ENCODE results near the gene CCDC57.

CCDC57 gene

GRCh38 chr17:82127704-82128103, 84.9 kb downstream of the CCDC57 start:
- Histone ChIP-seq H3K9me3 (ENCODE audit: control insufficient read depth in 2 of 2, low read length in 2 of 2) (no peaks in the 10 kb centered on the region), H3K36me3 (ENCODE audit: control insufficient read depth in 2 of 2, insufficient read depth in 2 of 2, low read length in 2 of 2) (peaks cover 0 to 10% of the 10 kb centered on the region in 2 donors), H3K27ac (ENCODE audit: low read length) (no peak overlapping the region), H3K9ac (ENCODE audit: low read length in 2 of 2) (no peak overlapping the region), H3K27me3 (ENCODE audit: control insufficient read depth in 1 of 2, insufficient read depth in 2 of 2, low read length in 2 of 2) (no peaks in the 10 kb centered on the region), H3K4me3 (ENCODE audit: low read length in 2 of 2) (no peak overlapping the region), H3K4me1 (ENCODE audit: control insufficient read depth, insufficient read depth, low read length) (no peaks in the 10 kb centered on the region)

DNA sequence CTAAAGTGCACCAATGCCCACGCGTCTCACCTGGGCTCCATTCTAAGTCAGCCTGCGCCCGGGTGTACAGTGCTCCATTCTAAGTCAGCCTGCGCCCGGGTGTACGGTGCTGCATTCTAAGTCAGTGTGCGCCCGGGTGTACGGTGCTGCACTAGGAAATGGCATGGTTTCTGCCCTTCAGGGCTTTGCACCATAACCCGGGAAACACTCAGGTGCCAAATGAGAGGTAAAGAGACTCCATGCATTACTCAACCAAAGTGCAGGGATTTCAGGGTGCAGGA, 85.4 kb downstream of the CCDC57 start:
- no peak overlapping the region for H3K4me3 ChIP-seq (ENCODE audit: low read length in 2 of 2)
- no peaks in the 10 kb centered on the region for H3K4me1 ChIP-seq (ENCODE audit: control insufficient read depth, insufficient read depth, low read length)
- H3K27me3 ChIP-seq (ENCODE audit: control insufficient read depth in 1 of 2, insufficient read depth in 2 of 2, low read length in 2 of 2): no peaks in the 10 kb centered on the region
- no peaks in the 10 kb centered on the region for H3K9me3 ChIP-seq (ENCODE audit: control insufficient read depth in 2 of 2, low read length in 2 of 2)
- no peak overlapping the region for H3K9ac ChIP-seq (ENCODE audit: low read length in 2 of 2)
- peaks cover 0 to 10% of the 10 kb centered on the region in 2 donors for H3K36me3 ChIP-seq (ENCODE audit: control insufficient read depth in 2 of 2, insufficient read depth in 2 of 2, low read length in 2 of 2)
- no peak overlapping the region for H3K27ac ChIP-seq (ENCODE audit: low read length)

- H3K27ac ChIP-seq (ENCODE audit: low read length): no peak overlapping the region
Observed at GRCh38 chr17:82126556-82127314, 85.9 kb downstream of the CCDC57 start.

GRCh38 chr17:82124101-82124500, 88.5 kb downstream of the CCDC57 start:
- Histone ChIP-seq H3K27ac (ENCODE audit: low read length) (no peak overlapping the region), H3K36me3 (ENCODE audit: control insufficient read depth in 2 of 2, insufficient read depth in 2 of 2, low read length in 2 of 2) (peaks cover 0 to 10% of the 10 kb centered on the region in 2 donors), H3K9me3 (ENCODE audit: control insufficient read depth in 2 of 2, low read length in 2 of 2) (no peaks in the 10 kb centered on the region), H3K27me3 (ENCODE audit: control insufficient read depth in 1 of 2, insufficient read depth in 2 of 2, low read length in 2 of 2) (no peaks in the 10 kb centered on the region), H3K4me3 (ENCODE audit: low read length in 2 of 2) (no peak overlapping the region), H3K4me1 (ENCODE audit: control insufficient read depth, insufficient read depth, low read length) (no peaks in the 10 kb centered on the region), H3K9ac (ENCODE audit: low read length in 2 of 2) (no peak overlapping the region)

More at GRCh38 chr17:82126556-82127314, 85.9 kb downstream of the CCDC57 start:
- H3K36me3 ChIP-seq (ENCODE audit: control insufficient read depth in 2 of 2, insufficient read depth in 2 of 2, low read length in 2 of 2): peaks cover 0 to 10% of the 10 kb centered on the region in 2 donors
- H3K4me1 ChIP-seq (ENCODE audit: control insufficient read depth, insufficient read depth, low read length): no peaks in the 10 kb centered on the region
- no peak overlapping the region for H3K9ac ChIP-seq (ENCODE audit: low read length in 2 of 2)
- no peaks in the 10 kb centered on the region for H3K27me3 ChIP-seq (ENCODE audit: control insufficient read depth in 1 of 2, insufficient read depth in 2 of 2, low read length in 2 of 2)
- H3K9me3 ChIP-seq (ENCODE audit: control insufficient read depth in 2 of 2, low read length in 2 of 2): no peaks in the 10 kb centered on the region
- H3K4me3 ChIP-seq (ENCODE audit: low read length in 2 of 2): no peak overlapping the region

GRCh38 chr17:82121660-82122629, 90.7 kb downstream of the CCDC57 start:
- Histone ChIP-seq H3K9ac (ENCODE audit: low read length in 2 of 2) (no peak overlapping the region), H3K27ac (ENCODE audit: low read length) (no peak overlapping the region), H3K9me3 (ENCODE audit: control insufficient read depth in 2 of 2, low read length in 2 of 2) (no peaks in the 10 kb centered on the region), H3K4me3 (ENCODE audit: low read length in 2 of 2) (no peak overlapping the region), H3K36me3 (ENCODE audit: control insufficient read depth in 2 of 2, insufficient read depth in 2 of 2, low read length in 2 of 2) (peaks cover 0 to 6% of the 10 kb centered on the region in 2 donors), H3K27me3 (ENCODE audit: control insufficient read depth in 1 of 2, insufficient read depth in 2 of 2, low read length in 2 of 2) (no peaks in the 10 kb centered on the region), H3K4me1 (ENCODE audit: control insufficient read depth, insufficient read depth, low read length) (no peaks in the 10 kb centered on the region)

GRCh38 chr17:82121246-82121645, 91.4 kb downstream of the CCDC57 start:
- H3K9me3 ChIP-seq (ENCODE audit: control insufficient read depth in 2 of 2, low read length in 2 of 2): no peaks in the 10 kb centered on the region
- no peak overlapping the region for H3K4me3 ChIP-seq (ENCODE audit: low read length in 2 of 2)
- no peak overlapping the region for H3K9ac ChIP-seq (ENCODE audit: low read length in 2 of 2)
- H3K27ac ChIP-seq (ENCODE audit: low read length): no peak overlapping the region
- H3K4me1 ChIP-seq (ENCODE audit: control insufficient read depth, insufficient read depth, low read length): no peaks in the 10 kb centered on the region
- peaks cover 0 to 6% of the 10 kb centered on the region in 2 donors for H3K36me3 ChIP-seq (ENCODE audit: control insufficient read depth in 2 of 2, insufficient read depth in 2 of 2, low read length in 2 of 2)
- no peaks in the 10 kb centered on the region for H3K27me3 ChIP-seq (ENCODE audit: control insufficient read depth in 1 of 2, insufficient read depth in 2 of 2, low read length in 2 of 2)

DNA sequence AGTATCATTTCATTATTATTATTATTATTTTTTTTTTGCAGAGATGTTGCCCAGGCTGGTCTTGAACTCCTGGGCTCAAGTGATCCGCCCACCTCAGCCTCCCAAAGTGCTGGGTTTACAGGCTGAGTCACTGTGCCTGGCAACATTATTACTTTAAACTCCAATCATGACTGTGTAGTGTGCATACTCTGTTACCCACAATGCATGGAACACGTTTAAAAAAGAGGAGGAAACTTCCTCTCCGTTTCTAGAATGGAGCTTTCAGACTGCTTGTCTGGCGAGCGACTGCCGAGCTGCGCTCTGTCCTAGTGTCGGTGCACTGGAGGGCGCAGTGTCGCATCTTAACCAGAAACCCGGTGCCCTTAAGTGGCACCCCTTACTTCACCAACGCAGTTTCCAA, 92.5 kb downstream of the CCDC57 start:
- Histone ChIP-seq H3K27me3 (ENCODE audit: control insufficient read depth in 1 of 2, insufficient read depth in 2 of 2, low read length in 2 of 2) (no peaks in the 10 kb centered on the region), H3K36me3 (ENCODE audit: control insufficient read depth in 2 of 2, insufficient read depth in 2 of 2, low read length in 2 of 2) (peaks cover 0 to 6% of the 10 kb centered on the region in 2 donors), H3K4me1 (ENCODE audit: control insufficient read depth, insufficient read depth, low read length) (no peaks in the 10 kb centered on the region), H3K9me3 (ENCODE audit: control insufficient read depth in 2 of 2, low read length in 2 of 2) (no peaks in the 10 kb centered on the region), H3K4me3 (ENCODE audit: low read length in 2 of 2) (no peak overlapping the region), H3K9ac (ENCODE audit: low read length in 2 of 2) (no peak overlapping the region), H3K27ac (ENCODE audit: low read length) (no peak overlapping the region)

DNA sequence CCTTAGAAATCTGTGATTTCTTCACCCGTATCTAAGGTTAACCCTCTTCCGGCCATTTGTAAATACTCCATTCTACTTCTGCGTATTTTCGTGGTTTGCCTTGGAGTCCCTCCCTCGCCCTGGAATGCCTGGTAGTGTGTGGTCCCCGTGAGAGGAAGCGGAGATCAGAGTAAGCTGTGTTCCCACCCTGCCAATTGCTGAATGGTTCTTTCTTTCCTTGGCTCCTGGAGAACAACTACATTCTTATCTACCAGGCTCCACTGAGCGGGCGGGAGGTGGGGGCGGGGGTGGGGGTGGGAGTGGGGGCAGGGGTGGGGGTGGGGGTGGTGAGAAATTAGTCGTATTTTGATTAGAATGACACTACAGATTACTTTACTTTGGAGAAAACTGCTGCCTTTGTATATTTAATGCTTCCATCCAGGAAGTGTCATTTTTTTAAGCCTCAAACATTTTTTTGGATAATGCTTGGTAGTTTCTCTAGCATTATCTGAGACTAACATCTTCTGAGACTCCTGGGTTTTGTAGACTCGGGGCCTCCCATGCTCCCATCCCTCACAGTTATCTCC, 93.7 kb downstream of the CCDC57 start:
- Histone ChIP-seq H3K4me1 (ENCODE audit: control insufficient read depth, insufficient read depth, low read length) (no peaks in the 10 kb centered on the region), H3K36me3 (ENCODE audit: control insufficient read depth in 2 of 2, insufficient read depth in 2 of 2, low read length in 2 of 2) (no peaks in the 10 kb centered on the region), H3K27ac (ENCODE audit: low read length) (no peak overlapping the region), H3K9me3 (ENCODE audit: control insufficient read depth in 2 of 2, low read length in 2 of 2) (no peaks in the 10 kb centered on the region), H3K27me3 (ENCODE audit: control insufficient read depth in 1 of 2, insufficient read depth in 2 of 2, low read length in 2 of 2) (no peaks in the 10 kb centered on the region), H3K9ac (ENCODE audit: low read length in 2 of 2) (no peak overlapping the region), H3K4me3 (ENCODE audit: low read length in 2 of 2) (no peak overlapping the region)

DNA sequence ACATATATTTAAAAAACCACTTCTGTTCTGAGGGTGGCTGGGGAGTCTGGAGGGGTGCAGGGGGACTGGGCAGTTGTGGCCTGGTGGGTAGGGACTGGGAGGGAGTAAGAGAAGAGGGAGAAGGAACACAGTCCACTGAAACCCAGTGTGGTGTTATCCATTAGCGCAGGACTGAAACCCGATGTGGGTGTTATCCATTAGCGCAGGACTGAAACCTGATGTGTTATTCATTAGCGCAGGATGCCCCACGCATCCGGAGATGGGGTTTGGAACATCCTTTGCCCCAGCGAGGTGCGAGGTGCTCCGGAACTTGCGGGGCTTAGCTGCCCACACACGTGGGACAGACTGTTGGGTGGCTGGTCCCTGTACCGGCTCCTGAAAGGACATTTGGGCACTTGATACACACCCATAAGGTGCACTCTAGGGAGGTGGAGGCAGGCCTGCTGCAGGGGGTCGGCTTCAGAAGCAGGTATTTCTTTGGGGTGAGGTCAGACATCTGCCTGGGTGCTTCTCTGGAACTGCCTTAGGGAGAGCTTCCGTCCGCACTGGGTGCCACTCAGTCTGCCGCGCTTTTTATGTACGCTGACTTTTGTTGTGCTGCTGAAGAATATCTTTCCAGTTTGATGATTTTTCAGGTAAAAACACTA, 94.4 kb downstream of the CCDC57 start:
- no peak overlapping the region for H3K27ac ChIP-seq (ENCODE audit: low read length)
- peaks cover 0 to under 1% of the 10 kb centered on the region in 2 donors for H3K36me3 ChIP-seq (ENCODE audit: control insufficient read depth in 2 of 2, insufficient read depth in 2 of 2, low read length in 2 of 2)
- no peaks in the 10 kb centered on the region for H3K27me3 ChIP-seq (ENCODE audit: control insufficient read depth in 1 of 2, insufficient read depth in 2 of 2, low read length in 2 of 2)
- H3K4me3 ChIP-seq (ENCODE audit: low read length in 2 of 2): no peak overlapping the region
- H3K9ac ChIP-seq (ENCODE audit: low read length in 2 of 2): no peak overlapping the region
- no peaks in the 10 kb centered on the region for H3K9me3 ChIP-seq (ENCODE audit: control insufficient read depth in 2 of 2, low read length in 2 of 2)
- no peaks in the 10 kb centered on the region for H3K4me1 ChIP-seq (ENCODE audit: control insufficient read depth, insufficient read depth, low read length)
